OCI-LY1 (cell line): ENCODE data around the gene FRMD4A.

Source experiments
- EZH2 ChIP-seq: fragments of 200-600 bp; sonication (generic), shearing (Covaris generic); IDR thresholded peaks from 2 replicates; pipeline ENCODE4 v1.8.0; 2017; ENCODE audit warnings: borderline replicate concordance, mixed run types, mild to moderate bottlenecking, antibody characterized with exemption, low read length, moderate library complexity, mixed read lengths
- TF ChIP-seq, protein P1 (sequence below): fragments of 200-600 bp; sonication (generic), shearing (Covaris generic); IDR thresholded peaks from 2 replicates; pipeline ENCODE4 v1.5.1; 2017; ENCODE audit warnings: mild to moderate bottlenecking, antibody characterized with exemption, low read length, moderate library complexity, mixed read lengths

DNA sequence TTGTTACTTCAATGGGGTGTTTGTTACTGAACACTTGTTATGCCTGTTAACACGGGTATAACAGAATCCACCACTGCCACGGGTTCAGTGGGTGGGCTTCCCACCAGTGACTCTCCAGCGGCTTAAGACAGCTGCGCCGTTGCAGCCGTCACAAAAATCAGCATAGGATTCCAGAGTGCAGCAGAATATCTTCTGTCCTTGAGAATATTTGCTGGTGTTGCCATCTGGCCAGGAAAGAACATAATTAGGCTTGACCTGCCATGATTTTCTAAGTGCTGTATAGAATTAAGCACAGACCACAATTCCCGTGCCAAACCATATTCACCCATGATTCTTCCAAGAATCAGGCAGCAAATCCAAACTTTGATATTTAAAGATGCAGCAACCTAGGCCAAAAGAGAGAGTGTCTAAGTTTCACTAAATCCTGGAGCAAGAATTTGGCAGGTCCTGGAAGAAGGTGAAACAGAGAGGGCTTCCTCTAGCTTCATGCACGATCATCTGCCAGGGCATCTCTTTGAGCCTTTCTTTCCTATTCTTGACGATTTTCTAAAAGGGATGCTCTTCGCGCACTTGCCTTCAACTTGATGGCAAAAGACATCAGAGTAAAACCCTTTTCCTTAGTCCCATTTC lies 95.0 kb downstream of the FRMD4A start:
- TF ChIP-seq, protein P1, sequence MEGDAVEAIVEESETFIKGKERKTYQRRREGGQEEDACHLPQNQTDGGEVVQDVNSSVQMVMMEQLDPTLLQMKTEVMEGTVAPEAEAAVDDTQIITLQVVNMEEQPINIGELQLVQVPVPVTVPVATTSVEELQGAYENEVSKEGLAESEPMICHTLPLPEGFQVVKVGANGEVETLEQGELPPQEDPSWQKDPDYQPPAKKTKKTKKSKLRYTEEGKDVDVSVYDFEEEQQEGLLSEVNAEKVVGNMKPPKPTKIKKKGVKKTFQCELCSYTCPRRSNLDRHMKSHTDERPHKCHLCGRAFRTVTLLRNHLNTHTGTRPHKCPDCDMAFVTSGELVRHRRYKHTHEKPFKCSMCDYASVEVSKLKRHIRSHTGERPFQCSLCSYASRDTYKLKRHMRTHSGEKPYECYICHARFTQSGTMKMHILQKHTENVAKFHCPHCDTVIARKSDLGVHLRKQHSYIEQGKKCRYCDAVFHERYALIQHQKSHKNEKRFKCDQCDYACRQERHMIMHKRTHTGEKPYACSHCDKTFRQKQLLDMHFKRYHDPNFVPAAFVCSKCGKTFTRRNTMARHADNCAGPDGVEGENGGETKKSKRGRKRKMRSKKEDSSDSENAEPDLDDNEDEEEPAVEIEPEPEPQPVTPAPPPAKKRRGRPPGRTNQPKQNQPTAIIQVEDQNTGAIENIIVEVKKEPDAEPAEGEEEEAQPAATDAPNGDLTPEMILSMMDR = no peak
- TF ChIP-seq EZH2 = no peak
